SK-N-SH (cell line): ENCODE results near the gene SUFU.

ENCODE experiments used
- CTCF ChIP-seq: fragments of 200-600 bp; sonication (generic); IDR thresholded peaks from 2 replicates; pipeline ENCODE4 v1.6.1; 2017; ENCODE audit warnings: antibody characterized with exemption, mild to moderate bottlenecking, moderate library complexity
- FOSL2 ChIP-seq: IDR thresholded peaks from 2 replicates; pipeline ENCODE4 v1.4.0; 2012; ENCODE audit warnings: low read depth, mild to moderate bottlenecking, moderate library complexity, borderline replicate concordance
- FOXJ3 ChIP-seq: sonication (generic); formaldehyde crosslinking; IDR thresholded peaks from 2 replicates; pipeline ENCODE4 v1.5.1; 2020; ENCODE audit warnings: mild to moderate bottlenecking, missing genetic modification reagents
- MAX ChIP-seq: IDR thresholded peaks from 2 replicates; pipeline ENCODE4 v1.4.0; 2012; ENCODE audit warnings: low read depth
- REST ChIP-seq: IDR thresholded peaks from 2 replicates; pipeline ENCODE4 v1.6.1; 2012; ENCODE audit warnings: mild to moderate bottlenecking, low read depth, low read length, moderate library complexity
- RFX5 ChIP-seq: IDR thresholded peaks from 2 replicates; pipeline ENCODE4 v1.6.1; 2012; ENCODE audit warnings: mild to moderate bottlenecking, improper control_type of control experiment, low read length
- TCF12 ChIP-seq: IDR thresholded peaks from 2 replicates; pipeline ENCODE4 v1.4.0; 2012
- TEAD4 ChIP-seq: IDR thresholded peaks from 2 replicates; pipeline ENCODE4 v1.4.0; 2012; ENCODE audit warnings: mild to moderate bottlenecking, borderline replicate concordance; ENCODE audit not compliant: insufficient read depth
- USF2 ChIP-seq: fragments of 150-350 bp; IDR thresholded peaks from 2 replicates; pipeline ENCODE4 v1.6.1; 2017; ENCODE audit warnings: antibody characterized with exemption, low read length, low read depth, borderline replicate concordance
- ZBTB33 ChIP-seq: IDR thresholded peaks from 2 replicates; pipeline ENCODE4 v1.4.0; 2012; ENCODE audit warnings: low read depth, borderline replicate concordance

- TF ChIP-seq RFX5 (no peak), CTCF (no peak), TEAD4 (no peak), TCF12 (no peak), REST (no peak), MAX (no peak), ZBTB33 (no peak), FOSL2 (no peak), FOXJ3 (CRISPR knock-in tag) (no peak), USF2 (no peak)
Measured at GRCh38 chr10:102523250-102524029, 19.7 kb downstream of the SUFU start.
